H9 (cell line): ENCODE data around the gene GRID2. TPM values are rescaled to one million over a fixed set of nuclear protein-coding genes. Genes with fewer than 3 reads are reported as not detected.
"Not testable (repeated sequence)": the region's sequence is repeated elsewhere in the genome, so short reads cannot be mapped to it uniquely, and the experiment has no call there.

Source experiments
- DNase-seq: peaks from one replicate; pipeline ENCODE4 v3.0.0-alpha.2; 2017
- H2AFZ ChIP-seq: one replicate; pipeline ENCODE4 v1.6.1; 2013; ENCODE audit warnings: mild to moderate bottlenecking, low read length, control low read depth, moderate library complexity
- H2AK5ac ChIP-seq: 2 replicates; pipeline ENCODE4 v1.6.1; 2013; ENCODE audit warnings: low read length, control low read depth, mixed read lengths; ENCODE audit not compliant: insufficient read length
- H2BK120ac ChIP-seq: one replicate; pipeline ENCODE4 v1.6.1; 2013; ENCODE audit warnings: low read depth, mild to moderate bottlenecking, low read length, control low read depth, inconsistent platforms; ENCODE audit not compliant: poor library complexity, severe bottlenecking
- H2BK12ac ChIP-seq: 2 replicates; pipeline ENCODE4 v1.6.1; 2013; ENCODE audit warnings: low read length, control low read depth, mixed read lengths, low read depth; ENCODE audit not compliant: insufficient read length
- H2BK15ac ChIP-seq: 2 replicates; pipeline ENCODE4 v1.6.1; 2013; ENCODE audit warnings: low read depth, low read length, control low read depth
- H2BK20ac ChIP-seq: one replicate; pipeline ENCODE4 v1.6.1; 2013; ENCODE audit warnings: low read depth, mild to moderate bottlenecking, low read length, control low read depth, inconsistent platforms; ENCODE audit not compliant: poor library complexity, severe bottlenecking
- H2BK5ac ChIP-seq: 2 replicates; pipeline ENCODE4 v1.6.1; 2013; ENCODE audit warnings: low read length, control low read depth, mixed read lengths; ENCODE audit not compliant: insufficient read length
- H3K14ac ChIP-seq: 2 replicates; pipeline ENCODE4 v1.6.1; 2013; ENCODE audit warnings: low read length, control low read depth; ENCODE audit not compliant: insufficient read depth
- H3K18ac ChIP-seq: 2 replicates; pipeline ENCODE4 v1.6.1; 2013; ENCODE audit warnings: low read depth, mild to moderate bottlenecking, mixed read lengths, low read length, control low read depth; ENCODE audit not compliant: insufficient read length
- H3K23ac ChIP-seq: 2 replicates; pipeline ENCODE4 v1.6.1; 2013; ENCODE audit warnings: low read length, control low read depth, mixed read lengths, low read depth; ENCODE audit not compliant: insufficient read length
- H3K23me2 ChIP-seq: 2 replicates; pipeline ENCODE4 v1.6.1; 2013; ENCODE audit warnings: low read depth, mild to moderate bottlenecking, mixed read lengths, low read length, control low read depth; ENCODE audit not compliant: insufficient read length, poor library complexity, severe bottlenecking
- H3K27ac ChIP-seq: 2 replicates; pipeline ENCODE4 v1.5.1; 2013; ENCODE audit warnings: low read length, control low read depth, mixed read lengths, low read depth; ENCODE audit not compliant: insufficient read length
- H3K27me3 ChIP-seq: 2 replicates; pipeline ENCODE4 v1.6.1; 2013; ENCODE audit warnings: low read length, control low read depth, inconsistent platforms; ENCODE audit not compliant: insufficient read depth
- H3K4ac ChIP-seq: 2 replicates; pipeline ENCODE4 v1.6.1; 2013; ENCODE audit warnings: low read depth, mild to moderate bottlenecking, control low read depth, inconsistent platforms, low read length, moderate library complexity
- H3K4me1 ChIP-seq: 2 replicates; pipeline ENCODE4 v1.6.1; 2013; ENCODE audit warnings: low read length, control low read depth, inconsistent platforms; ENCODE audit not compliant: insufficient read depth
- H3K4me2 ChIP-seq: 2 replicates; pipeline ENCODE4 v1.6.1; 2013; ENCODE audit warnings: low read length, control low read depth, mixed read lengths; ENCODE audit not compliant: insufficient read length, insufficient read depth
- H3K56ac ChIP-seq: 2 replicates; pipeline ENCODE4 v1.6.1; 2013; ENCODE audit warnings: low read depth, mild to moderate bottlenecking, mixed read lengths, low read length, control low read depth; ENCODE audit not compliant: insufficient read length
- H3K79me1 ChIP-seq: 2 replicates; pipeline ENCODE4 v1.6.1; 2013; ENCODE audit warnings: low read depth, mild to moderate bottlenecking, moderate library complexity, low read length, control low read depth, inconsistent platforms; ENCODE audit not compliant: insufficient read depth, poor library complexity, severe bottlenecking
- H3K79me2 ChIP-seq: 2 replicates; pipeline ENCODE4 v1.6.1; 2013; ENCODE audit warnings: low read length, control low read depth, inconsistent platforms; ENCODE audit not compliant: insufficient read depth
- H3K9ac ChIP-seq: 2 replicates; pipeline ENCODE4 v1.6.1; 2013; ENCODE audit warnings: low read length, control low read depth, mixed read lengths; ENCODE audit not compliant: insufficient read length; ENCODE audit errors: extremely low read depth
- H3K9me3 ChIP-seq: one replicate; pipeline ENCODE4 v1.6.1; 2013; ENCODE audit warnings: low read depth, low read length, inconsistent platforms; ENCODE audit not compliant: control insufficient read depth
- H3T11ph ChIP-seq: one replicate; pipeline ENCODE4 v1.6.1; 2013; ENCODE audit warnings: mild to moderate bottlenecking, low read length, control low read depth, inconsistent platforms
- H4K20me1 ChIP-seq: one replicate; pipeline ENCODE4 v1.6.1; 2013; ENCODE audit not compliant: control insufficient read depth, insufficient read length, insufficient read depth
- H4K5ac ChIP-seq: 2 replicates; pipeline ENCODE4 v1.6.1; 2013; ENCODE audit warnings: low read depth, mild to moderate bottlenecking, mixed read lengths, low read length, control low read depth; ENCODE audit not compliant: insufficient read length
- H4K8ac ChIP-seq: replicated peaks from 2 replicates; pipeline ENCODE4 v1.6.1; 2013; ENCODE audit warnings: low read length, control low read depth, mixed read lengths, low read depth; ENCODE audit not compliant: insufficient read length
- H4K91ac ChIP-seq: 2 replicates; pipeline ENCODE4 v1.6.1; 2013; ENCODE audit warnings: low read depth, mild to moderate bottlenecking, moderate library complexity, mixed read lengths, low read length, control low read depth; ENCODE audit not compliant: insufficient read length
- H3K27ac Mint-ChIP-seq, 3 experiments: 2 replicates in 2 of 3; 3 replicates in 1 of 3; pipeline ENCODE4 v1.8.0; 2020 to 2021; ENCODE audit warnings: mixed read lengths in 3 of 3, mild to moderate bottlenecking in 1 of 3, moderate library complexity in 1 of 3
- H3K27me3 Mint-ChIP-seq: 2 replicates; pipeline ENCODE4 v1.8.0; 2021; ENCODE audit warnings: low read depth, mild to moderate bottlenecking, moderate library complexity, mixed read lengths
- H3K36me3 Mint-ChIP-seq, 3 experiments: 2 replicates in 2 of 3; 3 replicates in 1 of 3; pipeline ENCODE4 v1.8.0; 2020 to 2021; ENCODE audit warnings: low read depth in 3 of 3, mixed read lengths in 3 of 3; ENCODE audit not compliant: insufficient read depth in 1 of 3
- H3K4me1 Mint-ChIP-seq, 2 experiments: 2 replicates each; pipeline ENCODE4 v1.8.0; 2020; ENCODE audit warnings: mixed read lengths in 2 of 2
- H3K4me3 Mint-ChIP-seq, 2 experiments: 2 replicates in 1 of 2; 3 replicates in 1 of 2; pipeline ENCODE4 v1.8.0; 2020 to 2021; ENCODE audit warnings: mild to moderate bottlenecking in 2 of 2, mixed read lengths in 2 of 2, moderate library complexity in 1 of 2
- H3K9me3 Mint-ChIP-seq, 2 experiments: 2 replicates in 1 of 2; 3 replicates in 1 of 2; pipeline ENCODE4 v1.8.0; 2020; ENCODE audit warnings: mild to moderate bottlenecking in 2 of 2, mixed read lengths in 2 of 2, moderate library complexity in 1 of 2
- CTCF ChIP-seq: fragments of 200-600 bp; sonication (generic); conservative IDR thresholded peaks from 3 replicates; pipeline ENCODE4 v1.8.0; 2021; ENCODE audit warnings: antibody characterized with exemption, mild to moderate bottlenecking
- WGBS: extraction: QIAGEN DNeasy Blood & Tissue Kit; methylation state at CpG from one replicate; pipeline ENCODE4 v1.1.7; 2013; ENCODE audit warnings: missing lambda C conversion rate, low lambda C conversion rate, mixed read lengths; ENCODE audit not compliant: insufficient read length; ENCODE audit errors: extremely low coverage; 5-methylcytosine and 5-hydroxymethylcytosine counted together
- total RNA-seq: library from RNA; stranded (reverse); gene quantifications from 2 replicates; pipeline ENCODE4 v1.2.1, GENCODE V29; 2021

The GRID2 gene
- total RNA-seq, 1 experiment from 2014 or later, result 21.8 TPM

GRCh38 chr4:93299118-93299517 lies 995.4 kb downstream of the GRID2 start:
- no peak overlapping the region for H2BK20ac ChIP-seq
- no peak for TF ChIP-seq CTCF
- Mint-ChIP-seq H3K4me3 (no peak overlapping the region), H3K27ac (peak overlapping the region in 1 of 3 experiments; percentile 10; a peak in 1 of 7 replicates), H3K4me1 (peaks cover 10% of the 10 kb centered on the region in 2 experiments), H3K9me3 (no peaks in the 10 kb centered on the region), H3K27me3 (no peaks in the 10 kb centered on the region), H3K36me3 (no peaks in the 10 kb centered on the region)
- H3K14ac ChIP-seq, result no peak overlapping the region
- no peak overlapping the region for H2AK5ac ChIP-seq
- H3K79me1 ChIP-seq, result no peaks in the 10 kb centered on the region
- no peak overlapping the region for H4K8ac ChIP-seq
- no peaks in the 10 kb centered on the region for H3K79me2 ChIP-seq
- H3K9ac ChIP-seq, result no peak overlapping the region
- no peak overlapping the region for H2BK12ac ChIP-seq
- no peak overlapping the region for H3K4me2 ChIP-seq
- no peaks in the 10 kb centered on the region for H3K23me2 ChIP-seq
- no peak overlapping the region for H3T11ph ChIP-seq
- no peak overlapping the region for H4K91ac ChIP-seq
- H3K9me3 ChIP-seq, result no peaks in the 10 kb centered on the region
- WGBS, result no CpG with 5 or more reads among the region's 5 CpGs
- no peaks in the 10 kb centered on the region for H4K20me1 ChIP-seq
- no peak overlapping the region for H3K18ac ChIP-seq
- no peak overlapping the region for H2BK120ac ChIP-seq
- no peak overlapping the region for H3K4ac ChIP-seq
- no peak overlapping the region for H2BK5ac ChIP-seq
- no peak overlapping the region for H3K27ac ChIP-seq
- H3K27me3 ChIP-seq, result no peaks in the 10 kb centered on the region
- H2AFZ ChIP-seq, result no peak overlapping the region
- H3K23ac ChIP-seq, result no peak overlapping the region
- H2BK15ac ChIP-seq, result no peak overlapping the region
- H3K4me1 ChIP-seq, result no peaks in the 10 kb centered on the region; the same call in 1 of the 2 replicates
- H4K5ac ChIP-seq, result no peak overlapping the region
- H3K56ac ChIP-seq, result no peak overlapping the region
- no peak for DNase-seq

- not testable (repeated sequence) for H2BK12ac ChIP-seq, H3K27me3 ChIP-seq, H3K14ac ChIP-seq, H3K27ac ChIP-seq, H3K4ac ChIP-seq, H3K9me3 ChIP-seq, H3K4me3 Mint-ChIP-seq, H4K91ac ChIP-seq, H2BK120ac ChIP-seq, H3K79me2 ChIP-seq, H3T11ph ChIP-seq, H4K8ac ChIP-seq, H2AFZ ChIP-seq, H3K23ac ChIP-seq, H3K56ac ChIP-seq, H3K9me3 Mint-ChIP-seq, DNase-seq, H3K27me3 Mint-ChIP-seq, H4K5ac ChIP-seq, H2BK5ac ChIP-seq, H3K18ac ChIP-seq, H3K23me2 ChIP-seq, H2BK15ac ChIP-seq, H3K4me2 ChIP-seq, H2AK5ac ChIP-seq, H3K9ac ChIP-seq, H4K20me1 ChIP-seq, H3K4me1 ChIP-seq, H3K79me1 ChIP-seq, H2BK20ac ChIP-seq, H3K36me3 Mint-ChIP-seq
- Mint-ChIP-seq H3K27ac (0 out of 7 replicates have a peak overlapping the region, but pooled peaks of 1 of the 3 experiments have one; percentile 29), H3K4me1 (peaks cover 10% of the 10 kb centered on the region in 2 experiments)
- WGBS, result no CpG with 5 or more reads among the region's 6 CpGs
These were observed 997.2 kb downstream of the GRID2 start for GRCh38 chr4:93300780-93301555.
